Measurements from ENCODE around the gene DUSP10.

DNA sequence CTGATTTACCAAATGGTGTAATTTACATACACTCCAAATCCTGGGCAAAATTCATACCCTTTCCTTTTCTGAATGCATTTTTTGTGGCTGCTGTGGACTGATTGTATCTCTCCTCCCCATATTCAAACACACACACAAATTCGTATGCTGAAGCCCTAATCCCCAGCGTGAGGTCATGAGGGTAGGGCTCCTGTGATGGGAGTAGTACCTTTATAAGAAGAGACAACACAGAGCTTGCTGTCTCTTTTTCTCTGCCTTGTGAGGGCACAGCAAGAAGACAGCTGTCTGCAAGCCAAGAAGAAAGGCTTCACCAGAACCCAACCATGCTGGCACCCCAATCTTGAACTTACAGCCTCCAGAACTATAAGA lies 24.4 kb downstream of the DUSP10 start:
- no peak for TF ChIP-seq RARB (CRISPR knock-in tag; IDR thresholded peaks at IDR 0.05)
- no peak for TF ChIP-seq ARNTL (CRISPR knock-in tag; IDR thresholded peaks at IDR 0.05; ENCODE audit: borderline replicate concordance, low read depth)
- TF ChIP-seq, protein P1, sequence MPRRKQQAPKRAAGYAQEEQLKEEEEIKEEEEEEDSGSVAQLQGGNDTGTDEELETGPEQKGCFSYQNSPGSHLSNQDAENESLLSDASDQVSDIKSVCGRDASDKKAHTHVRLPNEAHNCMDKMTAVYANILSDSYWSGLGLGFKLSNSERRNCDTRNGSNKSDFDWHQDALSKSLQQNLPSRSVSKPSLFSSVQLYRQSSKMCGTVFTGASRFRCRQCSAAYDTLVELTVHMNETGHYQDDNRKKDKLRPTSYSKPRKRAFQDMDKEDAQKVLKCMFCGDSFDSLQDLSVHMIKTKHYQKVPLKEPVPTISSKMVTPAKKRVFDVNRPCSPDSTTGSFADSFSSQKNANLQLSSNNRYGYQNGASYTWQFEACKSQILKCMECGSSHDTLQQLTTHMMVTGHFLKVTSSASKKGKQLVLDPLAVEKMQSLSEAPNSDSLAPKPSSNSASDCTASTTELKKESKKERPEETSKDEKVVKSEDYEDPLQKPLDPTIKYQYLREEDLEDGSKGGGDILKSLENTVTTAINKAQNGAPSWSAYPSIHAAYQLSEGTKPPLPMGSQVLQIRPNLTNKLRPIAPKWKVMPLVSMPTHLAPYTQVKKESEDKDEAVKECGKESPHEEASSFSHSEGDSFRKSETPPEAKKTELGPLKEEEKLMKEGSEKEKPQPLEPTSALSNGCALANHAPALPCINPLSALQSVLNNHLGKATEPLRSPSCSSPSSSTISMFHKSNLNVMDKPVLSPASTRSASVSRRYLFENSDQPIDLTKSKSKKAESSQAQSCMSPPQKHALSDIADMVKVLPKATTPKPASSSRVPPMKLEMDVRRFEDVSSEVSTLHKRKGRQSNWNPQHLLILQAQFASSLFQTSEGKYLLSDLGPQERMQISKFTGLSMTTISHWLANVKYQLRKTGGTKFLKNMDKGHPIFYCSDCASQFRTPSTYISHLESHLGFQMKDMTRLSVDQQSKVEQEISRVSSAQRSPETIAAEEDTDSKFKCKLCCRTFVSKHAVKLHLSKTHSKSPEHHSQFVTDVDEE (CRISPR knock-in tag; IDR thresholded peaks at IDR 0.05), result no peak
- TF ChIP-seq ZNF565 (CRISPR knock-in tag; conservative IDR thresholded peaks at IDR 0.05; ENCODE audit: low read depth), result no peak
- no peak for TF ChIP-seq ZC3H10 (CRISPR knock-in tag; IDR thresholded peaks at IDR 0.05)
- TF ChIP-seq, protein P2, sequence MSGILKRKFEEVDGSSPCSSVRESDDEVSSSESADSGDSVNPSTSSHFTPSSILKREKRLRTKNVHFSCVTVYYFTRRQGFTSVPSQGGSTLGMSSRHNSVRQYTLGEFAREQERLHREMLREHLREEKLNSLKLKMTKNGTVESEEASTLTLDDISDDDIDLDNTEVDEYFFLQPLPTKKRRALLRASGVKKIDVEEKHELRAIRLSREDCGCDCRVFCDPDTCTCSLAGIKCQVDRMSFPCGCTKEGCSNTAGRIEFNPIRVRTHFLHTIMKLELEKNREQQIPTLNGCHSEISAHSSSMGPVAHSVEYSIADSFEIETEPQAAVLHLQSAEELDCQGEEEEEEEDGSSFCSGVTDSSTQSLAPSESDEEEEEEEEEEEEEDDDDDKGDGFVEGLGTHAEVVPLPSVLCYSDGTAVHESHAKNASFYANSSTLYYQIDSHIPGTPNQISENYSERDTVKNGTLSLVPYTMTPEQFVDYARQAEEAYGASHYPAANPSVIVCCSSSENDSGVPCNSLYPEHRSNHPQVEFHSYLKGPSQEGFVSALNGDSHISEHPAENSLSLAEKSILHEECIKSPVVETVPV (CRISPR knock-in tag; IDR thresholded peaks at IDR 0.05), result no peak
- no peak for TF ChIP-seq ESRRG (CRISPR knock-in tag; IDR thresholded peaks at IDR 0.05)

Measured in SK-N-SH treated with all-trans-retinoic acid at 6 μM for 48 hours (cell line).